HG03521 (cell line): ENCODE data around the gene PSMB3.

Experiments used
- ATAC-seq: cut with Tn5 transposase; IDR thresholded peaks from one replicate; pipeline ENCODE4 v1.9.1; 2021; ENCODE audit warnings: mild to moderate bottlenecking, moderate library complexity; ENCODE audit not compliant: unreplicated experiment

Gene PSMB3

DNA sequence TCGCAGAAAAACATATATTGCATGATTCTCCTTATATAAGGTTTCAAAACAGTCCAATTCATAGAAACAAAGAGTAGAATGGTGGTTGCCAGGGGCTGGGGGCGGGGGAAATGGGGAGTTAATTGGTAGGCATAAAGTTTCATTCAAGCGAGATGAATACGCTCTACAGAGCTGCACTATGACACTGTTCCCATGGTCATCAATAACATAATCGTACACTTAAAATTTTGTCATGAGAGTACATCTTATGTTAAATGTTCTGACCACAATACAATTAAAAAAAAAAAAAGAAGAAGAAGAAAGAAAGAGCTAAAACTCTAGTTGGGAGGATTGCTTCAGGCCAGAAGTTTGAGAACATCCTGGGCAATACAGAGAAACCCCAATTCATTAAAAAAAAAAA is 41.7 kb downstream of the PSMB3 start:
- ATAC-seq, result no peak

- ATAC-seq, result no peak
Measured at GRCh38 chr17:38796451-38797157, 44.1 kb downstream of the PSMB3 start.

GRCh38 chr17:38797158-38797490 is 44.6 kb downstream of the PSMB3 start:
- no peak for ATAC-seq

DNA sequence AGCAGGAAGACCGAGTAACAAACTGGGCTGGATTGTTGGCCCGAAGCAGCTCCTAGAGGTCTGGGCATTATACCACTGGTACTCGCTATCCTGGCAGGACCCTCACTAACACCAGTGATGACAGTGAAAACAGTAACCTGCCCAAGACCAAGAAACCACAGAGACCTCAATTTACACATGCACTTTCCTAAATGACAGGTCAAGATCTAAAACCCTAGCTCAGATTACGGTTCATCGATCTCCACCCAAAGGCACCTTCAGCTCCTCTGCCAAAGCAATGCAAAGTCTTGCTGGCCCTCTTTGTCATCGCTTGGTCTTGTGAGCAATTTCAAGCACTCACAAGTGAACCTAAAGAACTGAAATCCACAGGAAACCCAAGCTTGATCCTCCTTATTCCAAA is 45.3 kb downstream of the PSMB3 start:
- ATAC-seq, result no peak

DNA sequence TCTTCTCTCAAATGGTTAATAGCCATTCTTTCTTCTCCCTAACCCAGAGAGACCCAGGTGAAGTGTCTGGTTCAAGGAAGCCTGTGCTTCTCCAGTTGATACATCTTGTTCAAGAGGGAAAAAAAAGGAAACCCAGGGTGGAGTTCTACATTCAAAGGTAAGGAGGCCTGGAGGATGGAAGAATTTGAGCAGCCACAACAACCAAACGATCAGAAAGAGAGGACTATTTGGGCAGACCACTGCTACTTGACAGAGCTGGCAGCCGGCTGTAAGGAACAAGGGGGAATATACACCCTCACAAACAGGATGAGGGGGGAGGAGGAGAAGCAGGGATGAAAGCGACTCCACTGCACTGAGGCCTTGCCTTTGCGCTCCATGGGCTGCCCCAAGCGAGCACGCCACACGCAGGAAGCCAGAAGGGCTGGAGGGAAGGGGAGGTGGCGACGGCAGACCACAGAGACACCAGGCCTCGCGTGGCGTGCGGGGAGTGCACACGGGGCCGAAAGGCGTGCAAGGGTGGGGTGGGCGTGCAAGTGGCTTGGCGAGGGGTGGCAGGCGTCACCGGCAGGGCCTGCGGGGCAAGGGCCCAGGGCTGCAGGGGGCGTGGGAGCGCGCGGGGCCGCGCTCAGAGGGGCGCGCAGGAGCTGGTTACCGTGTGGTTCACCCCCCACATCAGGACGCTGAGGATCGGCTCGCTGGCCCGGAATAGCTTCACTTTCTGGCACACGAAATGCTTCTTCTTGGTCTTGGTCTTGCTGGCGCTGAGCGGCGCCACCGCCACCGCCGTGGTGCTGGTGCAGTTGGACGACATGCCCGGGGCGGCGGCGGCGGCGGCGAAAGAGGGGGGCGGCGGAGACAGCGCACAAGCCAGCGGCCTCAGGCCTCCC is 46.3 kb downstream of the PSMB3 start:
- ATAC-seq, result peak; percentile 22

DNA sequence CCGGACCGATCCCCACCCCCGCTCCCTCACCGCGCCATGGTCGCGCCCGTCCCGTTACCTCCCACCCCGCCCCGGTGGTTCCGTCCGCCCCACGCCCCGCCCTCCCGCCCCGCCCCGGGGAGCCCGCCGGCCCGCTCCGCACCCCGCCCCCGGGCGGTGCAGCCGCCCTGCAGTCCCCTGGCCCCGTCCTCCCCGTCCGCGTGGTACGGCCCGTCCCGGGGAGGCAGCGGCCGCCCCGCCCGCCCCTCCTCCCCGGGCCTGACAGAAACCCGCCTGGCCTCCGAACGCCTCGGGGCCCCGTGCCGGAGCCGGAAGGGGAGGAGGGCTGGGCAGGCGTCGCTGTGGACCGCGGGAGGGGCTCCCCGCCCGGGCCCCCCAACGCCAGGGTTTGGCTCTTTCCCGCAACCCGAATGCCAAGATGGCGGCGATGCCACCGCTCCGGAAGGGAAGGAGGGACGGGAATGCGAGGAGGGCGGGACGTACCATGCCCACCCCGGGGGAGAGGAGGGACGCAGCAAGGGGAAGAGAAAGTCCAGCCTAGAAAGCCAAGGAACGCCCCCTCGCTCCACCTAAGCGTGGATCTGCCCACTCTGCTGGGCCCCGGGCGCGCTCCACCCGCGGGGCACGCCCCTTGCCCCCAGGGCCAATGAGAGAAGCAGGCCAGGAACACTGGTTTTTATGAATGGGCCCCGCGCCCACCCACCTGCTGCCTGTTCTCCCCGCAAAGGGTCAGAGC is 47.1 kb downstream of the PSMB3 start, which contains the start of gene PIP4K2B:
Gene PIP4K2B (minus strand): TSS at position 56 of the 736 bp plus-strand sequence. CDS start 132 bp downstream, outside the sequence.
- peak; percentile 75 for ATAC-seq

- no peak for ATAC-seq
Measured at GRCh38 chr17:38800237-38800760, 47.8 kb downstream of the PSMB3 start.

DNA sequence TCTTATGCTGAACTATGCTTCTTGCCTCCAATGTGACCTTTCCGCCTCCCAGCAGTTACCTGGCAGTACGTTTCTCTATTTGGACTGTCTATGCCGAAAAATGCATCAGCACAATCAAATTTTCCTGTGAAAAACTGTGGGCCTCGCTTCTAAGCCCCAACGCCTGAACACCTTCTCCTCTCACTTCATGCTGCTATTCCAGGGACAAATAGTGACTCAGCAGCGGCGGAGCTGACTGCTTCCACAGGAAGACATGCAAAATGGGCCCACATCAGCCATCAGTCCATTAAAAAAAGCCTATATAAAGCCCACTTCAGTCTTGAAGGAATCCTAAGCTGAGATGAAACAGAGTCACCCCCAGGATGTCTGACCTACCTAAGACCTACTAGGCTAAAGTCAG is 57.3 kb downstream of the PSMB3 start:
- no peak for ATAC-seq
